IPS-20b (cell line): ENCODE measurements around the gene BCLAF1.
"Not testable (repeated sequence)": the region's sequence is repeated elsewhere in the genome, so short reads cannot be mapped to it uniquely, and the experiment has no call there.

Source experiments
- H3K27ac ChIP-seq: one replicate; pipeline ENCODE4 v1.5.1; 2013; ENCODE audit warnings: low read length
- H3K27me3 ChIP-seq: 2 replicates; pipeline ENCODE4 v1.6.1; 2013; ENCODE audit warnings: mild to moderate bottlenecking, low read length, inconsistent platforms; ENCODE audit not compliant: insufficient read depth
- H3K36me3 ChIP-seq: 2 replicates; pipeline ENCODE4 v1.6.1; 2013; ENCODE audit warnings: low read depth, mild to moderate bottlenecking, inconsistent platforms, low read length, moderate library complexity; ENCODE audit not compliant: insufficient read depth
- H3K4me1 ChIP-seq: 2 replicates; pipeline ENCODE4 v1.6.1; 2013; ENCODE audit warnings: mild to moderate bottlenecking, control low read depth, inconsistent platforms, low read length, moderate library complexity; ENCODE audit not compliant: insufficient read depth
- H3K4me3 ChIP-seq: 2 replicates; pipeline ENCODE4 v1.5.1; 2013; ENCODE audit warnings: mild to moderate bottlenecking, low read length, inconsistent platforms
- H3K9ac ChIP-seq: 2 replicates; pipeline ENCODE4 v1.6.1; 2013; ENCODE audit warnings: low read depth, mild to moderate bottlenecking, inconsistent platforms, low read length, moderate library complexity
- H3K9me3 ChIP-seq: 2 replicates; pipeline ENCODE4 v1.6.1; 2013; ENCODE audit warnings: mild to moderate bottlenecking, low read depth, low read length, inconsistent platforms; ENCODE audit not compliant: insufficient read depth

BCLAF1 gene

DNA sequence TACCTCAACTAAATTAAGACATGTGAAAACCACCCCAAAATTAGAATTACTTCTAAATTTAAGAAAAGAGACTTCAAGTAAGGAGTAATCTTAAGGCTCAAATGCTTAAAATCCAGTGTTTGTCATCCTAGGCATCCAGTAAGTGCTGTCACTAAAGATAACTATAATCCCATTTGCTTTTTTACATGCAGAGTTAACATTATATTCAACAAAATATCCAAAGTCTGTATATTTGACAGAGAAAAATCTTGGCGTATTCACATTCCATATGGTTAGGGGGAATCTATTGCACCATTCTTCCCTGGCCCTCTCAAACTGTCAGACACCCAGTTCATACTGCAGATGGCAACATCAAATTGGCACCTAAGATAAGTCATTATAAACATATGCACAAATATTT is 56.9 kb downstream of the BCLAF1 start:
- no peaks in the 10 kb centered on the region for H3K9me3 ChIP-seq
- no peak overlapping the region for H3K9ac ChIP-seq
- 0 out of 2 replicates have a peak, but pooled peaks cover 4% of the 10 kb centered on the region for H3K36me3 ChIP-seq
- H3K4me1 ChIP-seq, result no peaks in the 10 kb centered on the region
- H3K4me3 ChIP-seq, result no peak overlapping the region
- H3K27ac ChIP-seq, result no peak overlapping the region
- H3K27me3 ChIP-seq, result no peaks in the 10 kb centered on the region

DNA sequence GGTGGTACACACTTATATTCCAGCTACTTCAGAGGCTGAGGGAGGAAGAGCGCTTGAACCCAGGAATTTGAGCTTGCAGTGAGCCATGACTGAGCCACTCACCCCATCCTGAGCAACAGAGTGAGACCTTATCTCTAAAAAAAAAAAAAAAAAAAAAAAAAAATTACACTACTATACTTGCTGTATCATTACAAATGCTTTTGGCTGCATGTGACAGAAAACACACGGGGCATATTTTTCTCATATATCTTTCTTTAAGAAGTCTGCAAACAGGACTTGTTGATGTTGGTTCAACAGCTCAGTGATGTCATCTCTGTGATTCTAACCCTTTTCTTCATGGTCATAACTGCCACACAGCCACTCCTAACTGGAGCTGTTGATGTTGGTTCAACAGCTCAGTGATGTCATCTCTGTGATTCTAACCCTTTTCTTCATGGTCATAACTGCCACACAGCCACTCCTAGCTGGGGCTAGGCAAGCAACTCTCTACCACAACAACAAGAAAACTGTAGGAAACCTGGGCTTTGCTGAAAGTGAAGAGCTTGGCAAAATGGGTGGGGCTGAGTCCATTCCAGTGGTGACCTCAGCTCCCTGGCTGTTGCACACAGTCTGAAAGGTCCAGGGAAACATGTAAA is 59.3 kb downstream of the BCLAF1 start:
- Histone ChIP-seq H3K4me3 (no peak overlapping the region), H3K27ac (no peak overlapping the region), H3K36me3 (0 out of 2 replicates have a peak, but pooled peaks cover 4% of the 10 kb centered on the region), H3K9me3 (no peaks in the 10 kb centered on the region), H3K9ac (no peak overlapping the region), H3K27me3 (no peaks in the 10 kb centered on the region), H3K4me1 (no peaks in the 10 kb centered on the region)

DNA sequence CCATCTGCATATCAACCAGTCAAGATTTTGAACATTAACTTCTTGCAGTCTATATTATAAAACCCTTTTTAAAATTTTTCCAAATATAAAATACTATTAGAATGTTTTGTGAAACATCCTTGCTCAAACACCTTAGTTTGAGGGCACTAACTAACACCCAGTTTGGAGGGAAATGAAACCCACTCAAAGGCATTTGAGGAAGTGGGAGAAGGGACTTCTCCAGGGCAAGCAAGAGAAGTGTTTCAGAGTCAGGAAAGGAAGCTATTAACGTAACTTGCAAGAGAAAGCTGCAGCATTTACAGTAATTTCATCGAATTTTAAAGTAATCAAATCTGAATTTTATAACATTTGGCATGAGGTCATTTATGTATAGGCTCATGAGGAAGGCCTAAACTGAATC is 60.8 kb downstream of the BCLAF1 start:
- Histone ChIP-seq H3K4me3 (no peak overlapping the region), H3K4me1 (no peaks in the 10 kb centered on the region), H3K9ac (no peak overlapping the region), H3K9me3 (no peaks in the 10 kb centered on the region), H3K27ac (no peak overlapping the region), H3K36me3 (0 out of 2 replicates have a peak, but pooled peaks cover 4% of the 10 kb centered on the region), H3K27me3 (no peaks in the 10 kb centered on the region)

DNA sequence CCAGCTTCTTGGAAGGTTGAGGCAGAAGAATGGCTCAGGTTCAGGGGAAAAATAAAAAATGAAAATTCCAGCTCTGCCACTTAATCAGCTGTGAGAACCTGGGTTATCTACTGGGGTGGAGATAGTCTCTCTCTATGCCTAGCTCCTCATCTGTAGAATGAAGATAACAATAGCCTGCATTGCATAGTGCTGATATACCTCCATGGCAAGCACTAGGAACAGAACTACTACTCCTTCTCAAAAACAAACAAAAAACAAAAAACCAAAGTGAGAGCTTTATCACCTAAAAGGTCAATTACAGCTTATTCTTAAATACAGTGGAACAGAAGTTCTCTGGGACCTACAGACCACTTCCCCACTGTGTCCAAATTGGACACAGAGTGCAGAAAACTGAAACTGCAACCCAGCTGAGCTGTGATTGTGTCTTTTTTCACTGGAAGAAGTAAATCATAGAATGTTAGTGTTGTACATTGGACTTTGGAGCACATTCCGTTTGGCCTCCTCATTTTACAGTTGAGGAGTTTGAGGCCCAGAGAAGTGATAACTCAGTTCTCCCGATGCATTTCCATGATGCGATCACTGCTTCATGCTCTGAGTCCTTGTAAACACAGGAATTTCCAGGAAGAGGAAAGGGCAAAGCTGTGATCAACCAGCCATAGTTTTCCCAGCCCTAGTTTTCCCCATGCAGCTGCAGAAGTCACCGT is 62.8 kb downstream of the BCLAF1 start:
- Histone ChIP-seq H3K4me3 (no peak overlapping the region), H3K9me3 (no peaks in the 10 kb centered on the region), H3K36me3 (0 out of 2 replicates have a peak, but pooled peaks cover 4% of the 10 kb centered on the region), H3K27ac (no peak overlapping the region), H3K4me1 (no peaks in the 10 kb centered on the region), H3K27me3 (no peaks in the 10 kb centered on the region), H3K9ac (no peak overlapping the region)

DNA sequence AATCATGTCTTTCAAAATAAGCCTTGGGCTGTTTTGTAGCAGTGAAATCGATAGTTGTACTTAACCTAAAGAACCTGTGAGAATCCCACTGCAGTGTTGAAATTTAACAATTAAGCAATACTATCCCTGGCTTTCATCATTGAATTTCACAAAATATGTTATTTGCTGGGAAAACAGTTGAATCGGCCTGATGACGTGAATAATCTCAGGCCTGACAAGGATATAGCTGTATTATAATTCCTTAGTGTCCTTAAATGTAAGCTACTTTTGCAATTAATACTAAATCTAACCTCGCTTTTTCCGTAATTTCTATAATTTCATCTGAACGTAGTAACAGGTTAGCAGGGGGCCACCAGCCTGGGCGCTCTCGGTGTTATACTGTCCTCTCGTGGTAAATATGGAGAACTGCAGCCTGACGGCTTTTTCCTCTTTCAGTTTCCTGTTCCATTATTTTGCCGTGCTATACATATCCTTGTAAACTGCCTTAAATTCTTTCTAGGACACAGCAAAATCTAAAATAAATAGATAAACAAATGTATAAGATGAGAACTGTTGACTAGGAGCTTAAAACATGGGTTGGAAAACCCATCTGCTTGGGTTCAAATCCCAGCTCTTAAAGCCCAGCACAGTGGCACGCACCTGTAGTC is 63.5 kb downstream of the BCLAF1 start:
- H3K4me3 ChIP-seq, result no peak overlapping the region
- H3K36me3 ChIP-seq, result 0 out of 2 replicates have a peak, but pooled peaks cover 4% of the 10 kb centered on the region
- H3K27me3 ChIP-seq, result no peaks in the 10 kb centered on the region
- no peak overlapping the region for H3K27ac ChIP-seq
- H3K4me1 ChIP-seq, result no peaks in the 10 kb centered on the region
- H3K9me3 ChIP-seq, result no peaks in the 10 kb centered on the region
- H3K9ac ChIP-seq, result no peak overlapping the region

DNA sequence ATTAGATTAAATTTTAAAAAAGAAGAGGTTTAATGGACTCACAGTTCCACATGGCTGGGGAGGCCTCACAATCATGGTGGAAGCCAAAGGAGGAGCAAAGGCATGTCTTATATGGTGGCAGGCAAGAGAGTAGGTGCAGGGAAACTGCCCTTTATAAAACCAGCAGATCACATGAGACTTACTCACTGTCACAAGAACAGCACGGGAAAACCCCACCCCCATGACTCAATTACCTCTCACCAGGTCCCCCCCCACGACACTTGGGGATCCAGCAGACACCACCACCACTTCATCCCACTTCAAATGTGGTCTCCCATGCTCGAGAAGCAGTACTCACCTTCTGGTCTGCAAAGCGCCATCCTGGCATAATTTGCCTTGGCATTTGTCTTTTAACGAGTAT is 64.2 kb downstream of the BCLAF1 start:
- Histone ChIP-seq H3K9me3 (no peaks in the 10 kb centered on the region), H3K27ac (no peak overlapping the region), H3K36me3 (0 out of 2 replicates have a peak, but pooled peaks cover 1% of the 10 kb centered on the region), H3K9ac (no peak overlapping the region), H3K4me3 (no peak overlapping the region), H3K4me1 (no peaks in the 10 kb centered on the region), H3K27me3 (no peaks in the 10 kb centered on the region)

DNA sequence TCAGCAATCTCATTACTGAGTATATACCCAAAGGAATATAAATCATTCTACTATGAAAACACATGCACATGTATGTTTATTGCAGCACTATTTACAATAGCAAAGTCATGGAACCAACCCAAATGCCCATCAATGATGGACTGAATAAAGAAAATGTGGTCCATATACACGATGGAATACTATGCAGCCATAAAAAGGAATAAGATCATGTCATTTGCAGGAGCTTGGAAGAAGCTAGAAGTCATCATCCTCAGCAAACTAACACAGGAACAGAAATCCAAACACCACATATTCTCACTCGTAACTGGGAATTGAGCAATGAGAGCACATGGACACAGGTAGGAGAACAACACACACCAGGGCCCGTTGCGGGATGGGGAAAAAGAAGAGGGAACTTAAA is 64.7 kb downstream of the BCLAF1 start:
- not testable (repeated sequence) for H3K27me3 ChIP-seq, H3K4me3 ChIP-seq, H3K27ac ChIP-seq, H3K36me3 ChIP-seq, H3K4me1 ChIP-seq, H3K9me3 ChIP-seq, H3K9ac ChIP-seq

DNA sequence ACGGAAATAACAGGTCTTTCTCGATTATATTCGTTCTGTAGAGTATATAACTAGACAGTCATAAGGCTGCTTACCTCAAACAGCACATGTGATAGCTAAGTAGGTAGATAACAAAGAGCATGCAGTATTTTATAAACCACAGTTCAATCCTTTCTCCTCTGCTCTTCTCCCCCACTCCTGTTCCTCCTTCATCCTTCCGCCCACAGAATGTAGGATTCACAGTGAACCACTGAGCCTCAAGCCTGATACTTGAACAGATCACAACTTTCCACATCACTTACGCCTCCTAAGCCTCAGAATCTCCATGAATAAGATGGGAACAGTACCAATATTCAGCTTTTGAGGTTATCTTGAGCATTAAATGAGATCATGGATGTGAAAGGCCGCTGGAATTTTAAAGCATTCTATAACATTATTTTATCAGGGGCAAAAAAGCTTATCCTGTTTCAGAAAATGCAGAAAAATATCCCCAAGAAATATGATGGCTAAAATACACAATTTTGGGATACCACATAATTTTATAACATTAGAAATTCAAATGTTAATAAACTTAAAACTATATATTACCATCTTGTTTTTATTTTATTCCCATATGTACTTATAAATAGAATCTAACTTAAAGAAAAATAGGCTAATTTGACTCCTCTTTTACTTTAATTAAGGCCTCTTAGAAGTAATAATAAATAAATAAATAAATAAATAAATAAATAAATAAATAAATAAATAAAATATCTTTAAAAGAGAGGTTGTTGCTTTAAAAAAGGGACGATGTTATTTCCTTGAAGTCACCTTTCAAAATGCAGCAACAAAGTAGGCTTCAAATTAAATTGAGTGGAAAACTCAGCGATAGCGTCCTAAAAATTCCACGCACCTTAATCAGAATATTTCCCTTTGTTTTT is 72.9 kb downstream of the BCLAF1 start:
- Histone ChIP-seq H3K9me3 (no peaks in the 10 kb centered on the region), H3K4me1 (no peaks in the 10 kb centered on the region), H3K4me3 (no peak overlapping the region), H3K27ac (no peak overlapping the region), H3K9ac (no peak overlapping the region), H3K36me3 (no peaks in the 10 kb centered on the region), H3K27me3 (no peaks in the 10 kb centered on the region)

- H3K36me3 ChIP-seq, result no peaks in the 10 kb centered on the region
These were observed 75.8 kb downstream of the BCLAF1 start for GRCh38 chr6:136213853-136214252.

GRCh38 chr6:136213012-136213539 is 76.6 kb downstream of the BCLAF1 start:
- H3K4me1 ChIP-seq, result no peaks in the 10 kb centered on the region
- no peak overlapping the region for H3K27ac ChIP-seq
- no peaks in the 10 kb centered on the region for H3K27me3 ChIP-seq
- no peaks in the 10 kb centered on the region for H3K36me3 ChIP-seq
- no peak overlapping the region for H3K9ac ChIP-seq
- H3K9me3 ChIP-seq, result no peaks in the 10 kb centered on the region
- H3K4me3 ChIP-seq, result no peak overlapping the region

More at GRCh38 chr6:136213853-136214252, 75.8 kb downstream of the BCLAF1 start:
- no peaks in the 10 kb centered on the region for H3K4me1 ChIP-seq
- H3K9ac ChIP-seq, result no peak overlapping the region
- H3K4me3 ChIP-seq, result no peak overlapping the region
- no peaks in the 10 kb centered on the region for H3K27me3 ChIP-seq
- no peak overlapping the region for H3K27ac ChIP-seq
- H3K9me3 ChIP-seq, result no peaks in the 10 kb centered on the region

DNA sequence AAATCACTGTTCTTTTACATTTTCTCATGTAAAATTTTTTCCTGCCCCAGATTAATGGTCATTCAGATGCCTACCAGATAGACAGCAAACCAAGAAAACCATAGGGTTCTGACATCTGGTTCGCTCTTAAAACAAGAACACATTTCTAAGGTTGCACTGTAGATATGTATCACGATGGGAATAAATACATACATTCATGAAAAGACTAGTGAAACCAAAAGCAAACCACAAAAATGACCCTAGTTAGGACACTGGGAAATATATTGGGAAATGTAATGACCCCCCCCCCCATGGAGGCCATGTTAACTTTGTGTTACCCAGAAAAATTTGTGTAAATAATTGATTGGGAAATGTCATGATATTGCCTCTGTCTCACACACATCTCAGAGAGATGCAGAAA is 77.0 kb downstream of the BCLAF1 start:
- no peaks in the 10 kb centered on the region for H3K27me3 ChIP-seq
- no peaks in the 10 kb centered on the region for H3K4me1 ChIP-seq
- no peak overlapping the region for H3K27ac ChIP-seq
- H3K4me3 ChIP-seq, result no peak overlapping the region
- no peak overlapping the region for H3K9ac ChIP-seq
- H3K36me3 ChIP-seq, result no peaks in the 10 kb centered on the region
- no peaks in the 10 kb centered on the region for H3K9me3 ChIP-seq
